Liver (tissue), 9 donors: ENCODE measurements around the gene MXRA8. TPM values are rescaled to one million over a fixed set of nuclear protein-coding genes. Genes with fewer than 3 reads are reported as not detected.
A peak's percentile ranks its signal among the peaks of the same experiment; 100 is the strongest.

Source experiments
- DNase-seq: peaks from one replicate; pipeline ENCODE4 v3.0.0-alpha.2; 2017; ENCODE audit warnings: low spot score
- H3K27ac ChIP-seq, 2 donors: one replicate each; pipeline ENCODE4 v1.7.0; 2013; ENCODE audit warnings: inconsistent platforms in 2 of 2, low read length in 2 of 2, control low read depth in 1 of 2, low read depth in 1 of 2, mild to moderate bottlenecking in 1 of 2
- H3K27me3 ChIP-seq, 4 donors: one replicate each; pipeline versions ENCODE4 v1.6.1 to v1.7.0; 2013; ENCODE audit warnings: low read length in 3 of 4, inconsistent platforms in 1 of 4, mild to moderate bottlenecking in 1 of 4, moderate library complexity in 1 of 4; ENCODE audit not compliant: control insufficient read depth in 4 of 4, insufficient read depth in 4 of 4
- H3K36me3 ChIP-seq, 4 donors: one replicate each; pipeline versions ENCODE4 v1.6.1 to v1.7.0; 2013; ENCODE audit warnings: low read length in 3 of 4, mild to moderate bottlenecking in 3 of 4, low read depth in 1 of 4, moderate library complexity in 1 of 4; ENCODE audit not compliant: control insufficient read depth in 4 of 4, insufficient read depth in 3 of 4
- H3K4me1 ChIP-seq, 4 donors: one replicate each; pipeline versions ENCODE4 v1.6.1 to v1.7.0; 2013; ENCODE audit warnings: low read length in 3 of 4, mild to moderate bottlenecking in 3 of 4, moderate library complexity in 1 of 4; ENCODE audit not compliant: control insufficient read depth in 4 of 4, insufficient read depth in 4 of 4
- H3K4me3 ChIP-seq, 3 donors: one replicate each; pipeline versions ENCODE4 v1.6.1 to v1.7.0; 2013; ENCODE audit warnings: low read length in 3 of 3, control low read depth in 1 of 3, low read depth in 1 of 3, mild to moderate bottlenecking in 1 of 3
- H3K9ac ChIP-seq, 2 donors: one replicate each; pipeline ENCODE4 v1.7.0; 2013; ENCODE audit warnings: low read length in 2 of 2, mild to moderate bottlenecking in 2 of 2, moderate library complexity in 2 of 2, control low read depth in 1 of 2, low read depth in 1 of 2
- H3K9me3 ChIP-seq, 4 donors: one replicate each; pipeline versions ENCODE4 v1.6.1 to v1.7.0; 2013; ENCODE audit warnings: low read length in 3 of 4; ENCODE audit not compliant: control insufficient read depth in 4 of 4
- EGR1 ChIP-seq, 2 donors: IDR thresholded peaks; 2 replicates each; pipeline ENCODE4 v1.6.1; 2016 to 2018; ENCODE audit warnings: antibody characterized with exemption in 2 of 2, low read depth in 2 of 2
- GABPA ChIP-seq, 2 donors: IDR thresholded peaks in 1 of 2; conservative IDR thresholded peaks in 1 of 2; 2 replicates each; pipeline ENCODE4 v1.6.1; 2016; ENCODE audit warnings: antibody characterized with exemption in 2 of 2, mild to moderate bottlenecking in 1 of 2, moderate library complexity in 1 of 2
- HNF4A ChIP-seq, 2 donors: conservative IDR thresholded peaks; 2 replicates each; pipeline ENCODE4 v1.6.1; 2016; ENCODE audit warnings: antibody characterized with exemption in 2 of 2, mild to moderate bottlenecking in 2 of 2
- JUND ChIP-seq, 2 donors: IDR thresholded peaks; 2 replicates each; pipeline ENCODE4 v1.6.1; 2016; ENCODE audit warnings: antibody characterized with exemption in 2 of 2
- NR2F2 ChIP-seq: IDR thresholded peaks from 2 replicates; pipeline ENCODE4 v1.6.1; 2016; ENCODE audit warnings: antibody characterized with exemption
- RAD21 ChIP-seq, 2 donors: IDR thresholded peaks; 2 replicates each; pipeline ENCODE4 v1.6.1; 2016; ENCODE audit warnings: antibody characterized with exemption in 2 of 2, mild to moderate bottlenecking in 2 of 2
- WGBS: extraction: QIAGEN DNeasy Blood & Tissue Kit; methylation state at CpG from one replicate; pipeline ENCODE4 v1.1.7; 2013; 5-methylcytosine and 5-hydroxymethylcytosine counted together
- polyA plus RNA-seq, 2 donors: library from polyadenylated mRNA; stranded (reverse) in 1 of 2; unstranded in 1 of 2; fragments of 200-250 nt in 1 of 2; fragments of >200 nt in 1 of 2; fragmentation: Nextera tagmentation in 1 of 2; extraction: Ambion mirVana in 1 of 2; gene quantifications; one replicate each; pipeline versions ENCODE4 v1.2.1 to v1.2.3, GENCODE V29; 2013 to 2015
- total RNA-seq, 2 donors: library from RNA; depleted of rRNA; stranded (reverse); fragments of >200 nt; gene quantifications; one replicate each; pipeline ENCODE4 v1.2.3, GENCODE V29; 2014
- TF ChIP-seq, protein P1 (sequence below): fragments of 150-350 bp; IDR thresholded peaks from 2 replicates; pipeline ENCODE4 v1.5.1; 2017; ENCODE audit warnings: improper control_type of control experiment, low read depth, low read length; ENCODE audit not compliant: missing input control
- TF ChIP-seq, protein P2 (sequence below): IDR thresholded peaks from 2 replicates; pipeline ENCODE4 v1.6.1; 2016; ENCODE audit warnings: antibody characterized with exemption
- donor health status: healthy.
- donor health status: healthy.
- donor health status: healthy.
- donor health status: healthy.
- donor health status: healthy.

MXRA8 gene
- total and polyA plus RNA-seq, 4 donors = 1.8 to 5.9 (median 4.2) TPM

DNA sequence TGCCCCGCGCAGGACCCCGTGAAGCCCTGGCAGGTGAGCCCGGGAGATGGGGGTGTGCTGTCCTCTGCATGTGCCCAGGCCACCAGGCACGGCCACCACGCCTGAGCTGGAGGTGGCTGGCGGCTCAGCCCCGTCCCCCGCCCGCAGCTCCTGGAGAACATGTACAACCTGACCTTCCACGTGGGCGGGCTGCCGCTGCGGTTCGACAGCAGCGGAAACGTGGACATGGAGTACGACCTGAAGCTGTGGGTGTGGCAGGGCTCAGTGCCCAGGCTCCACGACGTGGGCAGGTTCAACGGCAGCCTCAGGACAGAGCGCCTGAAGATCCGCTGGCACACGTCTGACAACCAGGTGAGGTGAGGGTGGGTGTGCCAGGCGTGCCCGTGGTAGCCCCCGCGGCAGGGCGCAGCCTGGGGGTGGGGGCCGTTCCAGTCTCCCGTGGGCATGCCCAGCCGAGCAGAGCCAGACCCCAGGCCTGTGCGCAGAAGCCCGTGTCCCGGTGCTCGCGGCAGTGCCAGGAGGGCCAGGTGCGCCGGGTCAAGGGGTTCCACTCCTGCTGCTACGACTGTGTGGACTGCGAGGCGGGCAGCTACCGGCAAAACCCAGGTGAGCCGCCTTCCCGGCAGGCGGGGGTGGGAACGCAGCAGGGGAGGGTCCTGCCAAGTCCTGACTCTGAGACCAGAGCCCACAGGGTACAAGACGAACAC lies 25.4 kb downstream of the MXRA8 start:
- H3K4me1 ChIP-seq = peaks cover 6 to 22% (median 15%) of the 10 kb centered on the region in 4 donors
- H3K36me3 ChIP-seq = peaks cover 0 to 10% (median 2%) of the 10 kb centered on the region in 4 donors
- H3K27ac ChIP-seq = peak overlapping the region; percentile 49 to 67
- H3K4me3 ChIP-seq = no peak overlapping the region
- no peak overlapping the region for H3K9ac ChIP-seq
- DNase-seq = no peak
- H3K27me3 ChIP-seq = no peaks in the 10 kb centered on the region
- H3K9me3 ChIP-seq = no peaks in the 10 kb centered on the region
- 55% methylated on average over 48 of the region's 48 CpGs for WGBS
- TF ChIP-seq JUND (IDR thresholded peaks at IDR 0.05) = no peak
- TF ChIP-seq EGR1 (IDR thresholded peaks at IDR 0.05; ENCODE audit: low read depth in 2 of 2) = peak in 1 of 2 donors; percentile 39
- peak in 1 of 2 donors; percentile 39 for TF ChIP-seq GABPA (IDR thresholded peaks at IDR 0.05 in 1 of 2, conservative IDR thresholded peaks at IDR 0.05 in 1 of 2)
- TF ChIP-seq HNF4A (conservative IDR thresholded peaks at IDR 0.05) = peak in 1 of 2 donors; percentile 52

DNA sequence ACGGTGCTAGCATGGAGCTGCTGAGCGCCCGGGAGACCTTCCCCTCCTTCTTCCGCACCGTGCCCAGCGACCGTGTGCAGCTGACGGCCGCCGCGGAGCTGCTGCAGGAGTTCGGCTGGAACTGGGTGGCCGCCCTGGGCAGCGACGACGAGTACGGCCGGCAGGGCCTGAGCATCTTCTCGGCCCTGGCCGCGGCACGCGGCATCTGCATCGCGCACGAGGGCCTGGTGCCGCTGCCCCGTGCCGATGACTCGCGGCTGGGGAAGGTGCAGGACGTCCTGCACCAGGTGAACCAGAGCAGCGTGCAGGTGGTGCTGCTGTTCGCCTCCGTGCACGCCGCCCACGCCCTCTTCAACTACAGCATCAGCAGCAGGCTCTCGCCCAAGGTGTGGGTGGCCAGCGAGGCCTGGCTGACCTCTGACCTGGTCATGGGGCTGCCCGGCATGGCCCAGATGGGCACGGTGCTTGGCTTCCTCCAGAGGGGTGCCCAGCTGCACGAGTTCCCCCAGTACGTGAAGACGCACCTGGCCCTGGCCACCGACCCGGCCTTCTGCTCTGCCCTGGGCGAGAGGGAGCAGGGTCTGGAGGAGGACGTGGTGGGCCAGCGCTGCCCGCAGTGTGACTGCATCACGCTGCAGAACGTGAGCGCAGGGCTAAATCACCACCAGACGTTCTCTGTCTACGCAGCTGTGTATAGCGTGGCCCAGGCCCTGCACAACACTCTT lies 26.2 kb downstream of the MXRA8 start:
- Histone ChIP-seq H3K27ac (peak overlapping the region; percentile 49 to 67), H3K36me3 (peaks cover 0 to 12% (median 5%) of the 10 kb centered on the region in 4 donors), H3K4me1 (peaks cover 6 to 22% (median 15%) of the 10 kb centered on the region in 4 donors), H3K9ac (no peak overlapping the region), H3K4me3 (no peak overlapping the region), H3K9me3 (no peaks in the 10 kb centered on the region), H3K27me3 (no peaks in the 10 kb centered on the region)
- no peak for DNase-seq
- TF ChIP-seq, protein P1, sequence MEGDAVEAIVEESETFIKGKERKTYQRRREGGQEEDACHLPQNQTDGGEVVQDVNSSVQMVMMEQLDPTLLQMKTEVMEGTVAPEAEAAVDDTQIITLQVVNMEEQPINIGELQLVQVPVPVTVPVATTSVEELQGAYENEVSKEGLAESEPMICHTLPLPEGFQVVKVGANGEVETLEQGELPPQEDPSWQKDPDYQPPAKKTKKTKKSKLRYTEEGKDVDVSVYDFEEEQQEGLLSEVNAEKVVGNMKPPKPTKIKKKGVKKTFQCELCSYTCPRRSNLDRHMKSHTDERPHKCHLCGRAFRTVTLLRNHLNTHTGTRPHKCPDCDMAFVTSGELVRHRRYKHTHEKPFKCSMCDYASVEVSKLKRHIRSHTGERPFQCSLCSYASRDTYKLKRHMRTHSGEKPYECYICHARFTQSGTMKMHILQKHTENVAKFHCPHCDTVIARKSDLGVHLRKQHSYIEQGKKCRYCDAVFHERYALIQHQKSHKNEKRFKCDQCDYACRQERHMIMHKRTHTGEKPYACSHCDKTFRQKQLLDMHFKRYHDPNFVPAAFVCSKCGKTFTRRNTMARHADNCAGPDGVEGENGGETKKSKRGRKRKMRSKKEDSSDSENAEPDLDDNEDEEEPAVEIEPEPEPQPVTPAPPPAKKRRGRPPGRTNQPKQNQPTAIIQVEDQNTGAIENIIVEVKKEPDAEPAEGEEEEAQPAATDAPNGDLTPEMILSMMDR = no peak
- TF ChIP-seq EGR1 (IDR thresholded peaks at IDR 0.05; ENCODE audit: low read depth in 2 of 2) (peak in 1 of 2 donors; percentile 69), NR2F2 (no peak)
- 78% methylated on average over 57 of the region's 57 CpGs for WGBS

DNA sequence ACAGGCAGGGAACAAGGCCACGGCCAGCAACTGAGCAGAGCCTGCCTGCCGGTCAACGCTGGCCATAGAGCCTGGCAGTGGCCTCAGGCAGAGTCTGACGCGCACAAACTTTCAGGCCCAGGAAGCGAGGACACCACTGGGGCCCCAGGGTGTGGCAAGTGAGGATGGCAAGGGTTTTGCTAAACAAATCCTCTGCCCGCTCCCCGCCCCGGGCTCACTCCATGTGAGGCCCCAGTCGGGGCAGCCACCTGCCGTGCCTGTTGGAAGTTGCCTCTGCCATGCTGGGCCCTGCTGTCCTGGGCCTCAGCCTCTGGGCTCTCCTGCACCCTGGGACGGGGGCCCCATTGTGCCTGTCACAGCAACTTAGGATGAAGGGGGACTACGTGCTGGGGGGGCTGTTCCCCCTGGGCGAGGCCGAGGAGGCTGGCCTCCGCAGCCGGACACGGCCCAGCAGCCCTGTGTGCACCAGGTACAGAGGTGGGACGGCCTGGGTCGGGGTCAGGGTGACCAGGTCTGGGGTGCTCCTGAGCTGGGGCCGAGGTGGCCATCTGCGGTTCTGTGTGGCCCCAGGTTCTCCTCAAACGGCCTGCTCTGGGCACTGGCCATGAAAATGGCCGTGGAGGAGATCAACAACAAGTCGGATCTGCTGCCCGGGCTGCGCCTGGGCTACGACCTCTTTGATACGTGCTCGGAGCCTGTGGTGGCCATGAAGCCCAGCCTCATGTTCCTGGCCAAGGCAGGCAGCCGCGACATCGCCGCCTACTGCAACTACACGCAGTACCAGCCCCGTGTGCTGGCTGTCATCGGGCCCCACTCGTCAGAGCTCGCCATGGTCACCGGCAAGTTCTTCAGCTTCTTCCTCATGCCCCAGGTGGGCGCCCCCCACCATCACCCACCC lies 27.0 kb downstream of the MXRA8 start, which contains the start of gene TAS1R3:
Gene TAS1R3, plus strand, starts transcription at position 213 of the 898 bp plus-strand sequence. Its CDS starts 66 bp downstream, at position 279.
- Histone ChIP-seq H3K4me1 (peaks cover 9 to 29% (median 18%) of the 10 kb centered on the region in 4 donors), H3K9me3 (no peaks in the 10 kb centered on the region), H3K27me3 (no peaks in the 10 kb centered on the region), H3K9ac (no peak within 1 kb of the TSS), H3K4me3 (no peak within 1 kb of the TSS), H3K36me3 (peaks cover 0 to 12% (median 8%) of the 10 kb centered on the region in 4 donors), H3K27ac (no peak within 1 kb of the TSS)
- no peak for TF ChIP-seq EGR1 (IDR thresholded peaks at IDR 0.05; ENCODE audit: low read depth in 2 of 2)
- TF ChIP-seq RAD21 (IDR thresholded peaks at IDR 0.05) = no peak
- TF ChIP-seq, protein P1 = no peak
- TF ChIP-seq, protein P2, sequence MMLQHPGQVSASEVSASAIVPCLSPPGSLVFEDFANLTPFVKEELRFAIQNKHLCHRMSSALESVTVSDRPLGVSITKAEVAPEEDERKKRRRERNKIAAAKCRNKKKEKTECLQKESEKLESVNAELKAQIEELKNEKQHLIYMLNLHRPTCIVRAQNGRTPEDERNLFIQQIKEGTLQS = no peak
- WGBS = 79% methylated on average over 41 of the region's 41 CpGs
- DNase-seq = no peak
